GM18505 (cell line): ENCODE results near the gene DNAJC1.

ENCODE experiments used
- ATAC-seq: cut with Tn5 transposase; IDR thresholded peaks from one replicate; pipeline ENCODE4 v1.9.1; 2021; ENCODE audit not compliant: unreplicated experiment
- POLR2A ChIP-seq: IDR thresholded peaks from 4 replicates; pipeline ENCODE4 v1.6.1; 2011; ENCODE audit warnings: borderline replicate concordance; ENCODE audit not compliant: insufficient read depth, insufficient read length; ENCODE audit errors: extremely low read depth

DNAJC1 gene

DNA sequence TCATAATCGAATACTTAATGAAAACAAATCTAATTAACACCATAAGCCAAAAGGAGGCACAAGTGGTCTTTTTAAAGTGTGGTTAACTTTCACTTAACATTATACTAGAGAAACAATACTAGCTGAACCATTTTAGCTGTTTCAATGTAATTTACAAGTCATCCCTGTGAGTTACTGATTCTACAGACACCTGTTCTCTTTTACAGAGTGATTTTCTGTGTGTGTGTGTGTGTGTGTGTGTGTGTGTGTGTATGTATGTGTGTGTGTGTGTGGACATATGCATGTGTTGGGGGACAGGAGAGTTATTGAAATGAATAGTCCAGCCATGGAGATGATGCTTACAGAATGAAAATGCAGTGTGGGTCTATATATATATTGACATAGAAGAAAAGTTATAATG lies 200.2 kb downstream of the DNAJC1 start:
- TF ChIP-seq POLR2A = no peak
- ATAC-seq = no peak

DNA sequence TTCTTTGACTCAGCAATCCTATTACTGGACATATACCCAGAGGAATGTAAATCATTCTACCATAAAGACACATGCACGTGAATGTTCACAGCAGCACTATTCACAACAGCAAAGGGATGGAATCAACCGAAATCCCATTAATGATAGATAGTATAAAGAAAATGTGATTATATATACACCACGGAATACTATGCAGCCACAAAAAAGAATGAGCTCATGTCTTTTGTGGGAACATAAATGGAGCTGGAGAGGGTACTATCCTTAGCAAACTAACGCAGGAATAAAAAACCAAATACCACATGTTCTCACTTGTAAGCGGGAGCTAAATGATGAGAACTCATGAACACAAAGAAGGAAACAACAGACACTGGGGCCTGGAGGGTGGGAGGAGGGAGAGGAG lies 201.9 kb downstream of the DNAJC1 start:
- no peak for ATAC-seq
- no peak for TF ChIP-seq POLR2A

DNA sequence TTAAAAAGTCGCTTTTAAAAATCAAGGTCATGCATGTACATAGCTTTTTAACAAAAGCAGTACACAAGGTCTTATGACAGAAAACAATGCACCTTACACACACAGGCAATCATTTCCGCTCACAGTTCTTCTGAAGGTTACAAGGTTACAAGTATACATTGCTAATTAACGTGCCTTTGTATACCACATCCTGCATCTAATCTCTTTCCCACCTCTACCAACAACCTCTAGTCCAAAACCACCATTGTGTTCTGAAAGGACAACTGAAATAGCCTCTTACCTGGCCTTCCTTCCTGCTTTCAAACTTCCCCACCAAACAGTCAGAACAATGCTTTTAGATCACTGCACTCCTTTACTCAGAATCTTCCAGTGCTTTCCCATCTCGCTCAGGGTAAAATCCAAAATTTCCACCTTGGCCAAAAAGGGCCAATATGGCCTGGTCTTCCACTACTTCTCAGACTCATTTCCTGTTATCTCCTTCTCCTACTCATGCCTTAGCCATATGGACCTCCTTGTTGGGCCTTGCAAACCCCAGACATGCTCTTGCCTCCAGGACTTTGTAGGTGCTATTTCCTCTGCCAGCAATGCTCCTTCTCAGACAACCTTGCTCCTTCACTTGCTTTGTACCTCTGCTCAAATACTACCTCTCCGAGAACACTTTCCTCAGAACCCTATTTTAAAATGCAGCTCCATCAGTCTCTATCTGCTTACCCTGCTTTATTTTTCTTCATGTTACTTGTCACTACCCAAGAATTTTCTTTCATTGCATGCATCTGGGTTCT lies 205.4 kb downstream of the DNAJC1 start:
- ATAC-seq = no peak
- no peak for TF ChIP-seq POLR2A

DNA sequence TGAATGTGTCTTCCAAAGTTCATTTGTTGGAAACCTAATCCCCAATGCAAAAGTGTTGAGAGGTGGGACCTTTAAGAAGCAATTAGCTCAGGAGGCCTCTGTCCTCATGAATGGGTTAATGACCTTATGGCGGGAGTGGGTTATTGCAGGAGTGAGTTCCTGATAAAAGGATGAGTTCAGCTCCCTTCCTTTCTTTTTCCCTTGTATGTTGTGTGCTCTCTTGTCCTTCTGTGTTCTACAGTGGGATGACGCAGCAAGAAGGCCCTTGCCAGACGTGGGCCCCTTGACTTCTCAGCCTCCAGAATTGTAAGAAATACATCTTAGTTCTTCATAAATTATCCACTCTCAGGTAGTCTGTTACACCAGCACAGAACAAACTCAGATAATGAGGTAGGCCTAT lies 206.0 kb downstream of the DNAJC1 start:
- TF ChIP-seq POLR2A = no peak
- no peak for ATAC-seq

DNA sequence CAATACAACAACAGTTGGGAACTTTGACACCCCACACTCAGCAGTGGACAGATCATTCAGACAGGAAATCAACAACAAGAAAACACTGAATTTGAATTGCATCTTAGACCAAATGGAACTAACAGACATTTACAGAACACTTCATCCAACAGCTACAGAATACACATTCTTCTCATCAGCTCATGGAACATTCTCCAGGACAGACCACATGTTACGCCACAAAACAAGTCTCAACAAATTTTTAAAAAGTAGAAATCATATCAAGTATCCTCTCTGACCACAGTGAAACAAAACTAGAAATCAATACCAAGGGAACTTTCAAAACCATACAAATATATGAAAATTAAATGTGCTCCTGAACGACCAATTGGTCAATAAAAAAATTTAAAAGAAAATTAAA lies 212.3 kb downstream of the DNAJC1 start:
- no peak for TF ChIP-seq POLR2A
- ATAC-seq = no peak

DNA sequence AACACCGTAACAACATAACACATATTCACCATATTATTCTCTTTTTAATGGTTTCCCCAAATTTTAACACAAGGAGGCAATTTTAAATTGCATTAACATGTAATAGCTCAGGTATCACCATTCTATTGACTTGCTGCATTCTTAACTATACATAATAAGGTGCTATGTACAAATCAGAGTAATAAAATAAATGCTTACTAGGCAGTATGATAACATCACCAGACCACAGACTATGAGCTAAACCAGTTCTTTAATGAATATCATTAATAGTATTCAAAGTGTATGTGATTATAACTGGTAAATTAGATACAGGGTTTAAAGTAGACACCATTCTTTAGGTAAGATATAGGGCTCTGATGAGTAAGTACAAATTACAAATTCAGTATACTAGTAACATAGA lies 226.6 kb downstream of the DNAJC1 start:
- no peak for ATAC-seq
- TF ChIP-seq POLR2A = no peak

DNA sequence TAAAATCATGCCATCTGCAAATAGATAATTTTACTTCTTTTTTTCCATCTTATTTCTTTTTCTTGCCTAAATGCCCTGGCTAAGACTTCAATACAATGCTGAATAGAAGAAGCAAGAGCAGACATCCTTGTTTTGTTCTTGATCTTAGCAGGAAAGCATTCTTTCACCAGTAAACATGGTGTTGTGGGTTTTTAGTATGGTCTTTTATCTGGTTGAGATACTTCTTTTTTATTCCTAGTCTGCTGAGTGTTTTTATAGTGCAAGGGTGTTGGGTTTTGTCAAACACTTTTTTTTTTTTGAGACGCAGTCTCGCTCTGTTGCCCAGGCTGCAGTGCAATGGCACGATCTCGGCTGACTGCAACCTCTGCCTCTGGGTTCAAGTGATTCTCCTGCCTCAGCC lies 232.3 kb downstream of the DNAJC1 start:
- TF ChIP-seq POLR2A = no peak
- ATAC-seq = no peak

DNA sequence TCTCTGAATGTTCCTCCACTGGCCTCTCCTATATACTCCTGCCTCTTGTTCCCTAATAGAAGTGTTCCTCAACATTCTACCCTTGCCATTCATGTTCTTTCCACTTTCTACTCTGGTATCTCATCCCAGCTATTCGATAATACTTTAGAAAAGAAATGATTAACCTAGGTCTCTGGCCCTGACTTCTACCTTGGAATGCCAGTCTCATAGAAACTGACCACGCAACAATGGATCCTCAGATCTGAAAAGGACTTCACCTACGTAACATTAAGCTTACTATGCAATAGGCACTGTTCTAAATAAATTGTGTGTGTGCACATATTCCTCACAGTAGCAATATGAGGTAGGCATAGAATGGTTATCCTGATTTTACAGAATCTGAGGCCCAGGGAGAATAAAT lies 234.5 kb downstream of the DNAJC1 start:
- ATAC-seq = no peak
- TF ChIP-seq POLR2A = no peak

DNA sequence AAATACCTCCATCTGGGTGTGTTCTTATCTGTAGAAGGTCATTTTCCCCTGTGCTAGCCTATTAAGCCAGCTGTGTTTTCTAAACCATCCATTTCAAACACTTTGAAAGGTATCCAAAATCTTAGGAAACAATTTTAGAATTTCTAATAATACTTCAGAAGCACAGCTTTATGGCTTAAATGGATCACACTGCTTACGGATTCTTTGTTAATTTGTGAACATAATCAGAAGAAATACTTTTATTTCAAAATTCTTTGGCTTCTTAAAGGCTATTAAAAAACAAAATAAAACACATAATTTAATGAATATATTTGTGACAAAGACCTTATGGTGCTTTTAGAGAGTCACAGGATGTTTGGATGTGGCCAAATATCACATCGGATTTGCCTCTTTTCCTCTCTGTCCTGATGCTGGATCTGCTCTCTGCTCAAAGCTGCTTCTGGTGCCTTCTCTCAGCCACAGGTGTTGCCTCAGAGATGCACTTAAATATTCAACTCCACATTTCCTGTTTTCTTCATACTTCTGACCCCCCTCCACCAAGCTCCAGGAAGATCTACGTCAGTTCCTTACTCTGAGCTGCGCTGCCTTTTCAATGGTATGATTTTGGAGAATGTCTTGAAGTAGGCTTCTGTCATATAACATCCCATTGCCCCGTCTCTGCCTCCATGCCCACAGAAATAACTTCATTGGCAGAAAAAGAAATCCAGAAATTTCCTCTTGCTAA lies 238.9 kb downstream of the DNAJC1 start:
- no peak for ATAC-seq
- no peak for TF ChIP-seq POLR2A

DNA sequence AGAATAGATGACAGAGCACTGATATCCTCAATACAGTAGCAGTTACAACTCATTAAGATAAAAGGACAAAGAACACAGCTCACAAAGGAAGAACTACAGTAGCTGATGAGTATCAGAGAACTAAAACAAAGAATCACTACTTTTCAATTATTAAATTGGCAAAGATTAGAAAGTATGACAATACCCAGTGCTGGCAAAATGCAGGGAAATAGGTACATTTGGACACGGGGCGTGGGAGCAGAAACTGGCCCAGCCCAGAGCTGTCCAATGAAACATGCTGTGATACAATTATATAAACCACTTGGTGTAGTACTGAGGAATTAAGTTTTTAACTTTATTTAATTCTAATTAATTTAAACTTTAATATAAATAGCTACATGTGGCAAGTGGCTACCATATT lies 243.2 kb downstream of the DNAJC1 start:
- ATAC-seq = no peak
- no peak for TF ChIP-seq POLR2A

DNA sequence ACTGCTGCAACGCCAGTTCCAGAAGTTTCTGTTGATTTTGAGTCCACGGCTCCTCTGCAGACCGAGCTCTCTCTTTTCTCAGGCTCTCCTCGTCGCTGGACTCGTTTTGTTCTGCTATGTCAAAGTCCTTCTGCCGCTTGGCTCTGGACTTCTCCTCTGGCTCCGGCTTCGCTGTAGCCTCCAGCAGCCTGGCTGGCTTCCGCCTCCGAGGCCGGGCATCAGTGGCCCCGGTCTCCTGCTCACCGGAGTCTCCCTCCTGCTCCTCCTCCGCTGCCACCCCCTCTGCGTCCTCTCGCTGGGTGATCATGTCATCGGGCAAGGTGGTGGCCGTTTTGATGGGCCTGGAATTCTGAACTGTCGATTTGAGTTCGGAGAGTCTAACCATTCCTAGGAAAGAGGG lies 244.3 kb downstream of the DNAJC1 start:
- no peak for TF ChIP-seq POLR2A

DNA sequence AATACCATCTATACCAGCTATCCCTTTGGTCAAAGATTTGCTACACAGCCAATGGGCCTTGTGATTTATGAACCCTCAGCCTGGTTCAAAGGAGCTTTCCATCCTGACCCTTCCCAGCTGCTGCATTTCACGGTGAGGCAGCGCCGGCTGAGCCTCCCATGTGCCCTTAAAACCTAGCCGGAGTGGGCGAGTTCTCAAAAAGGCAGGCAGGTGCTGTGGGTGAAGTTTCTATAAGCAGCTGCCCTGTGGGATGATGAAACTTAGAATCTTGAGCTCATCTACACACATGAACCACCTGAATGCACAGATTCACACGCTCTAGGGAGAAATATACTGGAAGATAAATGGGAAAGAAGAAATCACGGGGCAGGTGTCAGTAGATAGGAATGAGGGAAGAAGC lies 244.8 kb downstream of the DNAJC1 start:
- no peak for ATAC-seq
- no peak for TF ChIP-seq POLR2A

More for the DNA sequence above, 244.3 kb downstream of the DNAJC1 start:
- no peak for ATAC-seq

DNA sequence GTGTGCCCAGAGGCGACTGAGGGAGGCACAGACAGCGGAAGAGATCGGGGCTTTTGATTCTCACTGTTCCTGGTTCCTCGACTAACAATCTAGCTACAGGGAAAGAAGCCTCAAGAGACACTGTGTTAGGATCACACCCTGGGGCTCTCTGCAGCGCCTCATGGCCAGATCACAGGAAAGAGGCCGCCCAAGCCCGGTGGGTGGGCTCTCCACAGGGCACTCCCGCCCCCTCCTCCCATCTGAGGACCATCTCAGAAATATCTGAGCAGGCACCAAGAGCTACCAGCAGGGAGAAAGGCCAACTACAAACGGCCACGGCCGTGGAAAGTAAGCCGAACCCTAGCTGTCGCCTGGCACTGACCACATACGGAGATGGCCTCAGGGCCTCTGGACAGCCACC lies 245.3 kb downstream of the DNAJC1 start:
- no peak for ATAC-seq
- no peak for TF ChIP-seq POLR2A
